Measurements from ENCODE around the gene ACTR3C.

GRCh38 chr7:150325901-150326300 is 2.6 kb upstream of the ACTR3C start:
- TF ChIP-seq CTCF (IDR thresholded peaks at IDR 0.05) (no peak), EZH2 (IDR thresholded peaks at IDR 0.05; ENCODE audit: borderline replicate concordance, insufficient read depth, low read depth, low read length, poor library complexity, severe bottlenecking) (no peak)
